OCI-M1 (cell line): Measurements from ENCODE around the gene SMURF1.

Experiments
- DNase-seq: peaks from one replicate; lab custom pipeline; 2025; lab: John Stamatoyannopoulos, UW

SMURF1 gene

GRCh38 chr7:99005776-99006175, 138.1 kb downstream of the SMURF1 start:
- no peak for DNase-seq

GRCh38 chr7:99004781-99005500, 139.0 kb downstream of the SMURF1 start:
- no peak for DNase-seq

GRCh38 chr7:99004216-99004615, 139.7 kb downstream of the SMURF1 start:
- no peak for DNase-seq

- DNase-seq, result no peak
Measured at GRCh38 chr7:99003419-99003818, 140.5 kb downstream of the SMURF1 start.

- DNase-seq, result no peak
Measured at GRCh38 chr7:99002827-99003212, 141.1 kb downstream of the SMURF1 start.

GRCh38 chr7:99002148-99002826, 141.6 kb downstream of the SMURF1 start:
- no peak for DNase-seq

GRCh38 chr7:99001482-99002147, 142.3 kb downstream of the SMURF1 start:
- no peak for DNase-seq

- no peak for DNase-seq
Measured at GRCh38 chr7:99000904-99001465, 142.9 kb downstream of the SMURF1 start.

- DNase-seq, result no peak
Measured at GRCh38 chr7:99000196-99000903, 143.6 kb downstream of the SMURF1 start.

- DNase-seq, result no peak
Measured at GRCh38 chr7:98998821-98999725, 144.8 kb downstream of the SMURF1 start.

- DNase-seq, result no peak
Measured at GRCh38 chr7:98997846-98998245, 146.1 kb downstream of the SMURF1 start.

GRCh38 chr7:98996150-98996552, 147.8 kb downstream of the SMURF1 start:
- DNase-seq, result no peak

GRCh38 chr7:98995523-98996149, 148.3 kb downstream of the SMURF1 start:
- no peak for DNase-seq

- DNase-seq, result no peak
Measured at GRCh38 chr7:98995111-98995510, 148.8 kb downstream of the SMURF1 start.

GRCh38 chr7:98994046-98994944, 149.6 kb downstream of the SMURF1 start:
- DNase-seq, result no peak

GRCh38 chr7:98993024-98993897, 150.6 kb downstream of the SMURF1 start:
- DNase-seq, result no peak

GRCh38 chr7:98992076-98992475, 151.8 kb downstream of the SMURF1 start:
- DNase-seq, result no peak

GRCh38 chr7:98991141-98991540, 152.8 kb downstream of the SMURF1 start:
- no peak for DNase-seq

- DNase-seq, result no peak
Measured at GRCh38 chr7:98990356-98990755, 153.6 kb downstream of the SMURF1 start.
